HepG2 (cell line): Measurements from ENCODE around the gene ANKZF1. TPM values are rescaled to one million over a fixed set of nuclear protein-coding genes. Genes with fewer than 3 reads are reported as not detected.

Experiments used
- ATAC-seq: fragments of 200-7000 bp; cut with Tn5 transposase; 3 replicates; pipeline ENCODE4 v1.9.1; 2020; ENCODE audit warnings: mild to moderate bottlenecking, moderate library complexity
- BruUV-seq: library from RNA; stranded (reverse); fragments of 400-500 nt; replicated peaks from 2 replicates; lab custom pipeline; 2021; lab: Mats Ljungman, UMichigan
- CTCF ChIA-PET: fragments of 300-600 bp; formaldehyde crosslinking; extraction: SDS; loops from one replicate; lab custom pipeline; 2021; ENCODE audit warnings: low total read pairs, inconsistent platforms, low intra/inter-chr PET ratio; lab: Yijun Ruan, JAX
- POLR2A ChIA-PET: fragments of 350-600 bp; sonication (Branson Sonifier 250); formaldehyde crosslinking; loops from one replicate; lab custom pipeline; 2020; ENCODE audit warnings: antibody characterized with exemption, inconsistent platforms; lab: Yijun Ruan, JAX
- DNase-seq: peaks from one replicate; pipeline ENCODE4 v3.0.0-alpha.2; 2015; ENCODE audit warnings: low spot score
- FAIRE-seq: peaks from 3 replicates; lab custom pipeline; 2011; peaks lifted over from hg19 to GRCh38; lab: Jason Lieb, UNC
- H2AFZ ChIP-seq: one replicate; pipeline ENCODE4 v1.6.1; 2011; ENCODE audit warnings: low read length, inconsistent platforms
- H3K27ac ChIP-seq: fragments of 300-600 bp; 3 replicates; pipeline ENCODE4 v1.8.0; 2011; ENCODE audit warnings: mixed run types, mild to moderate bottlenecking, mixed read lengths, low read length, inconsistent platforms; ENCODE audit not compliant: insufficient read depth; ENCODE audit errors: extremely low read length
- H3K27me3 ChIP-seq, 2 experiments: fragments of 200-600 bp in 1 of 2; 2 replicates in 1 of 2; 3 replicates in 1 of 2; pipeline versions ENCODE4 v1.6.0 to v1.8.0; 2011; ENCODE audit warnings: low read length in 2 of 2, mild to moderate bottlenecking in 2 of 2, moderate library complexity in 2 of 2, inconsistent platforms in 1 of 2; ENCODE audit not compliant: insufficient read depth in 2 of 2, control insufficient read depth in 1 of 2
- H3K36me3 ChIP-seq, 2 experiments: fragments of 200-600 bp in 1 of 2; replicated peaks in 1 of 2; 2 replicates in 1 of 2; 3 replicates in 1 of 2; pipeline versions ENCODE4 v1.5.1 to v1.8.0; 2011; ENCODE audit warnings: low read length in 2 of 2, inconsistent platforms in 1 of 2; ENCODE audit not compliant: insufficient read depth in 2 of 2, control insufficient read depth in 1 of 2
- H3K4me1 ChIP-seq: 2 replicates; pipeline ENCODE4 v1.5.1; 2012; ENCODE audit warnings: low read length, inconsistent platforms; ENCODE audit not compliant: insufficient read depth
- H3K4me2 ChIP-seq: 2 replicates; pipeline ENCODE4 v1.6.0; 2011; ENCODE audit warnings: low read depth, low read length, inconsistent platforms
- H3K4me3 ChIP-seq, 3 experiments: fragments of 200-600 bp in 1 of 3; sonication (generic), shearing (Covaris generic) in 1 of 3; replicated peaks in 1 of 3; 2 replicates each; pipeline ENCODE4 v1.5.1; 2011 to 2016; ENCODE audit warnings: low read length in 3 of 3, inconsistent platforms in 2 of 3, low read depth in 2 of 3, mild to moderate bottlenecking in 2 of 3, control low read depth in 1 of 3, mixed read lengths in 1 of 3; ENCODE audit not compliant: insufficient read depth in 1 of 3
- H3K79me2 ChIP-seq: one replicate; pipeline ENCODE4 v1.6.1; 2011; ENCODE audit warnings: low read length, inconsistent platforms; ENCODE audit not compliant: insufficient read depth
- H3K9ac ChIP-seq: 2 replicates; pipeline ENCODE4 v1.6.0; 2011; ENCODE audit warnings: mild to moderate bottlenecking, low read depth, low read length, inconsistent platforms; ENCODE audit not compliant: insufficient read depth
- H3K9me3 ChIP-seq: 2 replicates; pipeline ENCODE4 v1.5.1; 2012; ENCODE audit warnings: mild to moderate bottlenecking, low read length
- H4K20me1 ChIP-seq: 2 replicates; pipeline ENCODE4 v1.6.0; 2011; ENCODE audit warnings: inconsistent platforms, mild to moderate bottlenecking, low read length, moderate library complexity; ENCODE audit not compliant: insufficient read depth
- ZFP91 ChIP-seq: sonication (generic); formaldehyde crosslinking; IDR thresholded peaks from 2 replicates; pipeline ENCODE4 v1.9.0; 2022; ENCODE audit warnings: missing genetic modification reagents, mild to moderate bottlenecking, borderline replicate concordance
- WGBS: methylation state at CpG from one replicate; pipeline ENCODE4 v1.1.6; 2017; ENCODE audit warnings: low lambda C conversion rate; 5-methylcytosine and 5-hydroxymethylcytosine counted together
- in situ Hi-C: cut with HindIII; loops from 2 replicates; pipeline ENCODE4 v1.10.0; 2017; ENCODE audit warnings: low pct_unique_long_range_greater_than_20kb; ENCODE audit not compliant: extremely low pct_ligation_motif_present
- intact Hi-C: fragments of 100-400 bp; cut with micrococcal nuclease; formaldehyde crosslinking; loops from one replicate; pipeline ENCODE4 v1.10.0; 2022; ENCODE audit not compliant: unreplicated experiment
- polyA plus RNA-seq, 8 experiments: library from polyadenylated mRNA; depleted of rRNA in 3 of 8; stranded (reverse) in 7 of 8; unstranded in 1 of 8; fragments of >200 nt; fragmentation: Illumina TruSeq in 4 of 8; extraction: Trizol in 4 of 8; gene quantifications; 2 replicates each; pipeline versions ENCODE4 v1.2.1 to v1.2.3, GENCODE V29; 2011 to 2016; ENCODE audit warnings: low read depth in 4 of 8, missing spikeins in 1 of 8, mixed read lengths in 1 of 8; ENCODE audit not compliant: insufficient read depth in 1 of 8
- total RNA-seq, 5 experiments: library from RNA; depleted of rRNA; stranded (reverse); fragments of >200 nt; fragmentation: Illumina TruSeq; extraction: Trizol; gene quantifications; 2 replicates each; pipeline ENCODE4 v1.2.3, GENCODE V29; 2016; ENCODE audit warnings: low read depth in 1 of 5
- TF ChIP-seq, protein P1 (sequence below): sonication (generic); formaldehyde crosslinking; IDR thresholded peaks from 2 replicates; pipeline ENCODE4 v1.8.0; 2022; ENCODE audit warnings: mild to moderate bottlenecking, missing genetic modification reagents; ENCODE audit not compliant: insufficient replicate concordance

Gene ANKZF1
- total and polyA plus RNA-seq, 2 of the 13 experiments (the other 11 are each of a cell fraction or from before 2014, with no cell fraction given) = 25.3 to 128 TPM

DNA sequence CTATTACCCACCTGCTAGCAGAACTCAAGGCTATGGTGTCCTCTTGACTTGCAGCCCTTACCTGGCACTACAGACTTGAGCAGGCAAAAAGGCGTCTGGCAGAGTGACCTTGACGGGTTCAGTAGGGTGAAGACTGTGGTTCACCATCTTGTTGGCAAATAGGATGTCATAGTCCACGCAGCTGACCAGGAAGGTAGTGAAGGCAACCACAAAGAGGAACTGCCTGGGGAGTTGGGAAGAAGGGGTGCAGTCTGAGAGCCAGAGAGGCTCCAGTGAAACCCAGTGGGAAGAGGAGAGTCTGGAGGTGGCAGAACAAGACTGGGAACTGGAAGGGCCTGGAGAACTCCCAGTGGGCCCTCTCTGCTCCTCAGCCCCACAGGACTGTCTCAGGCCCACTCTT is 4.3 kb upstream of the ANKZF1 start:
- CTCF ChIA-PET = no interaction called here
- DNase-seq (no peak), ATAC-seq (no peak), FAIRE-seq (no peak)
- BruUV-seq = no TSS peak
- WGBS = 94% methylated on average over 3 of the region's 3 CpGs
- peaks cover 35 to 64% of the 10 kb centered on the region in 2 experiments for H3K36me3 ChIP-seq
- TF ChIP-seq, protein P1, sequence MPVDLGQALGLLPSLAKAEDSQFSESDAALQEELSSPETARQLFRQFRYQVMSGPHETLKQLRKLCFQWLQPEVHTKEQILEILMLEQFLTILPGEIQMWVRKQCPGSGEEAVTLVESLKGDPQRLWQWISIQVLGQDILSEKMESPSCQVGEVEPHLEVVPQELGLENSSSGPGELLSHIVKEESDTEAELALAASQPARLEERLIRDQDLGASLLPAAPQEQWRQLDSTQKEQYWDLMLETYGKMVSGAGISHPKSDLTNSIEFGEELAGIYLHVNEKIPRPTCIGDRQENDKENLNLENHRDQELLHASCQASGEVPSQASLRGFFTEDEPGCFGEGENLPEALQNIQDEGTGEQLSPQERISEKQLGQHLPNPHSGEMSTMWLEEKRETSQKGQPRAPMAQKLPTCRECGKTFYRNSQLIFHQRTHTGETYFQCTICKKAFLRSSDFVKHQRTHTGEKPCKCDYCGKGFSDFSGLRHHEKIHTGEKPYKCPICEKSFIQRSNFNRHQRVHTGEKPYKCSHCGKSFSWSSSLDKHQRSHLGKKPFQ (CRISPR knock-in tag) = no peak
- 0 out of 2 replicates have a peak, but pooled peaks have one; percentile 30 for TF ChIP-seq ZFP91 (CRISPR knock-in tag)
- no peaks in the 10 kb centered on the region for H4K20me1 ChIP-seq
- H3K27ac ChIP-seq = no peak overlapping the region
- POLR2A ChIA-PET = no interaction called here
- H3K4me1 ChIP-seq = peaks cover 17% of the 10 kb centered on the region
- no peaks in the 10 kb centered on the region for H3K9me3 ChIP-seq
- no peak overlapping the region for H3K4me3 ChIP-seq
- in situ Hi-C loops = no loop called here
- no peak overlapping the region for H3K9ac ChIP-seq
- intact Hi-C loops = no loop called here
- peaks cover 32% of the 10 kb centered on the region for H3K79me2 ChIP-seq
- H2AFZ ChIP-seq = no peak overlapping the region
- H3K27me3 ChIP-seq = no peaks in the 10 kb centered on the region; a peak in 1 of 5 replicates
- H3K4me2 ChIP-seq = no peak overlapping the region
